ENCODE data around the gene RGS6. TPM values are rescaled to one million over a fixed set of nuclear protein-coding genes. Genes with fewer than 3 reads are reported as not detected.

The RGS6 gene
- total RNA-seq, 4 donors from 2014 or later, result 0.50 to 6.5 (median 4.7) TPM

DNA sequence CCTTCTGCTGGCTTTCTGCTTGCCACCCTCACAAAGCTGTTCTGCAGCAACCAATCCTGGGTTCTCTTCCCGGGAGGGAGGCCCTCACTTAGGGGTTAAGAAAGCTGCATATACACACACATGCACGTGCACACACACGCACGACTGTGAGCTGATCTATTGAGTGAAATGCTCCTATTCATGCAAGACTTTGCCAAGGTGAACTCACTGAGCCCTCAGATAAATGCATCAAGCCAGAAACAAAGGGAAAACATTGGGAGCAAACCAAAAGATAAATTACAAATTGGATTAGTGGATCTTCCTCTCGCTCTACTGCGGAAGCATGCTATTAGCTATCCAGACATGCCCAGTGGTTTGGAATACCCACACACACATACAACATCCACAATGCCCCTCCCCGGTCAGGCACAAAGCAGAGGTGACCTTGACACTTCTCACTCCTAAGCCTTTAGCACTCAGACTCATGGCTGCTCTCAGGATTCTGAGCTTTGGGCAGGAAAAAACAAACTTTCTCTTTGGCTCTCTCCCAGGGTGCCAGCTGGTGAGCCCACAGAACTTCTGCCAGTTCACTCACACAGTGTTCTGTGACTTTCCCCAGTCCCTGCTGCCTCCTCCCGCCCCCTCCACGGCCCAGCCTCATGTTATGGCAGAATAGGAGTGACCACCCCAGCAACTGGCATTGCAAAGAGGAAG is 641.6 kb downstream of the RGS6 start:
- Histone ChIP-seq H3K36me3 (no peaks in the 10 kb centered on the region), H3K27me3 (no peaks in the 10 kb centered on the region), H3K9me3 (no peaks in the 10 kb centered on the region), H3K27ac (no peak overlapping the region), H3K4me1 (peaks cover 0 to 11% (median 0%) of the 10 kb centered on the region in 3 donors), H3K4me3 (no peak overlapping the region)
- ATAC-seq, result no peak
- TF ChIP-seq POLR2A (IDR thresholded peaks at IDR 0.05) (no peak), POLR2AphosphoS5 (IDR thresholded peaks at IDR 0.05) (no peak), EP300 (IDR thresholded peaks at IDR 0.05) (no peak)
- TF ChIP-seq, protein P1, sequence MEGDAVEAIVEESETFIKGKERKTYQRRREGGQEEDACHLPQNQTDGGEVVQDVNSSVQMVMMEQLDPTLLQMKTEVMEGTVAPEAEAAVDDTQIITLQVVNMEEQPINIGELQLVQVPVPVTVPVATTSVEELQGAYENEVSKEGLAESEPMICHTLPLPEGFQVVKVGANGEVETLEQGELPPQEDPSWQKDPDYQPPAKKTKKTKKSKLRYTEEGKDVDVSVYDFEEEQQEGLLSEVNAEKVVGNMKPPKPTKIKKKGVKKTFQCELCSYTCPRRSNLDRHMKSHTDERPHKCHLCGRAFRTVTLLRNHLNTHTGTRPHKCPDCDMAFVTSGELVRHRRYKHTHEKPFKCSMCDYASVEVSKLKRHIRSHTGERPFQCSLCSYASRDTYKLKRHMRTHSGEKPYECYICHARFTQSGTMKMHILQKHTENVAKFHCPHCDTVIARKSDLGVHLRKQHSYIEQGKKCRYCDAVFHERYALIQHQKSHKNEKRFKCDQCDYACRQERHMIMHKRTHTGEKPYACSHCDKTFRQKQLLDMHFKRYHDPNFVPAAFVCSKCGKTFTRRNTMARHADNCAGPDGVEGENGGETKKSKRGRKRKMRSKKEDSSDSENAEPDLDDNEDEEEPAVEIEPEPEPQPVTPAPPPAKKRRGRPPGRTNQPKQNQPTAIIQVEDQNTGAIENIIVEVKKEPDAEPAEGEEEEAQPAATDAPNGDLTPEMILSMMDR (IDR thresholded peaks at IDR 0.05), result no peak
- 71 to 90% methylated on average over 2 to 5 of the region's 9 CpGs for WGBS, 2 donors (ENCODE audit: low coverage in 1 of 2)

DNA sequence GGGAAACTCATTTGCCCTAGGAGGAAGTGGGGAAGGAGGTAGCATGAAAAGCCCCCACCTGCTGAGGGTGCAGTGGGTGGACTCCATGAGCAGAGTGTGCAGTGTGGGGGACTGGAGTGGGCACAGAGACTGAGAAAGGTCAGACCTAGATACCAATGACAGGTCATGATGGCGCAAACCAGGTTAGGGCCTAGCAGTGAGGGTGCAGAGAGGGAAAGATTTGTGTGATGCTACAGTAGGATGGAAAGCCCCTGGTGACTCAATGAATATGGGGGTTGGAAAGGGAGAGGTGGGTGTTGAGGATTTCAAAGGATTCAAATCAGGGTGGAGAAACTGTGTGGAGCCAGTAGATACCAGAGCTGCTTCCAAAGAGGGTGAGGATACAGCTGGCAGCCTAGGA is 642.5 kb downstream of the RGS6 start:
- no peaks in the 10 kb centered on the region for H3K9me3 ChIP-seq
- no peak overlapping the region for H3K4me3 ChIP-seq
- H3K36me3 ChIP-seq, result no peaks in the 10 kb centered on the region
- no peak overlapping the region for H3K27ac ChIP-seq
- 92% methylated on average over 1 of the region's 1 CpG; no CpG with 5 or more reads in 1 of the 2 donors for WGBS, 2 donors (ENCODE audit: low coverage in 1 of 2)
- H3K27me3 ChIP-seq, result no peaks in the 10 kb centered on the region
- ATAC-seq, result no peak
- H3K4me1 ChIP-seq, result peaks cover 0 to 11% (median 0%) of the 10 kb centered on the region in 3 donors
- TF ChIP-seq POLR2AphosphoS5 (IDR thresholded peaks at IDR 0.05) (no peak), EP300 (IDR thresholded peaks at IDR 0.05) (no peak), POLR2A (IDR thresholded peaks at IDR 0.05) (no peak)
- TF ChIP-seq, protein P1 (IDR thresholded peaks at IDR 0.05), result no peak

DNA sequence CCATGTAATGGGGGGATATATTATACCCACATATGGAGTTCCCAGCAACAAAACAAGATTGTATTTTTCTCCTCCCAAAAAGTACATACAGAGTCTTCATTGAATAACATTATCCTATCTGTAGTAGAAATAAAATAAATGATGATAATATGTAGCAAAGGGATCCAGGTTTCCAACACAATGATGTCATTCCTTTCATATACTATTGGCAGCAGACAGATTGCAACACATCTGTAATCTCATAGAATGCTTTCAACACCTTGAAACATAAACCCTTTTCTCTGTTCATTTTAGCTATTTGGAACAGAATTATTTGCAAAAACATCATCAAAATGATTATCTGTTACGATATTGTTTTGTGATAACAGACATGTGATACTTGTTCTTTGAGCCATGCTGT is 644.0 kb downstream of the RGS6 start:
- Histone ChIP-seq H3K9me3 (no peaks in the 10 kb centered on the region), H3K4me1 (peaks cover 0 to 11% (median 0%) of the 10 kb centered on the region in 3 donors), H3K4me3 (no peak overlapping the region), H3K36me3 (no peaks in the 10 kb centered on the region), H3K27ac (no peak overlapping the region), H3K27me3 (no peaks in the 10 kb centered on the region)
- ATAC-seq, result no peak
- WGBS, 2 donors (ENCODE audit: low coverage in 1 of 2), result 67% methylated on average over 1 of the region's 1 CpG; no CpG with 5 or more reads in 1 of the 2 donors
- no peak for TF ChIP-seq EP300 (IDR thresholded peaks at IDR 0.05)
- TF ChIP-seq POLR2AphosphoS5 (IDR thresholded peaks at IDR 0.05), result no peak
- no peak for TF ChIP-seq POLR2A (IDR thresholded peaks at IDR 0.05)
- TF ChIP-seq, protein P1 (IDR thresholded peaks at IDR 0.05), result no peak

DNA sequence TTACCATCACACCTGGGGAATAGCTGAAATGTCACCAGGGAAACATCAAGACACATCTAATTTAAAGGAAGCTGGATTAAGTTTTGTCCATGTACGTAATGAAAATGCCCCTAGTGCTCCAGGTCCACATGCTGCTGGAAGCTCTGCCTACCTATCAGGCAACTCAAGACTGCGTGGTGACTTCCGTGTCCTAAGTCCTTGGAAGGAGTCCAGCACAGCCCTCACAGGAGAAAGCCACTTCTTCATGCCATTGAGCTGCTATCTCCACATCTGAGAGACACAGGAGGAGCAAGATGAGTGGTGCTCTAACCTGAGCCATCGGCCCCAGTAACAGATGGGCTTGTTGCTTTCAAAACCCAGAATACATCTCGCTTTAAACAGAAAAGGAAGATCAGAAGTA is 645.3 kb downstream of the RGS6 start:
- no peaks in the 10 kb centered on the region for H3K9me3 ChIP-seq
- H3K27ac ChIP-seq, result no peak overlapping the region
- ATAC-seq, result no peak
- H3K36me3 ChIP-seq, result no peaks in the 10 kb centered on the region
- peaks cover 0 to 11% (median 0%) of the 10 kb centered on the region in 3 donors for H3K4me1 ChIP-seq
- H3K27me3 ChIP-seq, result no peaks in the 10 kb centered on the region
- no peak overlapping the region for H3K4me3 ChIP-seq
- TF ChIP-seq, protein P1 (IDR thresholded peaks at IDR 0.05), result no peak
- TF ChIP-seq EP300 (IDR thresholded peaks at IDR 0.05), result no peak
- no peak for TF ChIP-seq POLR2A (IDR thresholded peaks at IDR 0.05)
- WGBS, 2 donors (ENCODE audit: low coverage in 1 of 2), result 63 to 100% methylated on average over 2 to 5 of the region's 5 CpGs

DNA sequence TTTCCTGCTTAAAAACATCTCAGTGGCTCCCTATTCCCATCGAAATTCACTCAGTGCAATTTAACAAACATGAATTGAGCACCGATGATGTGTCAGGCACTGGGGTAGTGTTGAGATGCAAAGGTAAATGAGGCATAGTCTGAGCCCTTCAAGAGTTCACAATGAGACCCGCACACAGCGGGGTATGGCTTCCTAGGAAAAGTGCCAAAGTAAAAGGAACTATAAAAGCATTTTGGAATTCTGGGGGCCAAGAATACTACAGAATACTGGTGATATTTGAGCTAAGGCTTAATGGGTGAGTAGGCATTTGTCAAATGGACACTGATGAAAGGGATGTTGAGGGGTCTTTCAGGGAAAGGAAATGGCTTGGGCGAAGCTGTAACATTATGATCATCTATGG is 646.3 kb downstream of the RGS6 start:
- no peak for TF ChIP-seq POLR2A (IDR thresholded peaks at IDR 0.05)
- TF ChIP-seq POLR2AphosphoS5 (IDR thresholded peaks at IDR 0.05), result no peak
- TF ChIP-seq, protein P1 (IDR thresholded peaks at IDR 0.05), result no peak
- no peak for TF ChIP-seq EP300 (IDR thresholded peaks at IDR 0.05)
- Histone ChIP-seq H3K27ac (no peak overlapping the region), H3K9me3 (no peaks in the 10 kb centered on the region), H3K4me1 (peaks cover 0 to 9% (median 0%) of the 10 kb centered on the region in 3 donors), H3K36me3 (no peaks in the 10 kb centered on the region), H3K27me3 (peaks cover 6% of the 10 kb centered on the region), H3K4me3 (no peak overlapping the region)
- 71 to 100% methylated on average over 1 to 5 of the region's 5 CpGs for WGBS, 2 donors (ENCODE audit: low coverage in 1 of 2)
- ATAC-seq, result no peak
